Fibroblast of lung (primary cell): Measurements from ENCODE around the gene PROM2. TPM values are rescaled to one million over a fixed set of nuclear protein-coding genes. Genes with fewer than 3 reads are reported as not detected.

Experiments
- DNase-seq, 2 donors: peaks; one replicate each; pipeline versions ENCODE4 v3.0.0 to v3.0.0-alpha.2; 2010; ENCODE audit warnings: low read depth in 2 of 2
- H2AFZ ChIP-seq: 2 replicates; pipeline ENCODE4 v1.5.1; 2012; ENCODE audit warnings: low read length, control low read depth, inconsistent platforms
- H3K27ac ChIP-seq: 2 replicates; pipeline ENCODE4 v1.5.1; 2011; ENCODE audit warnings: low read length, control low read depth; ENCODE audit not compliant: insufficient read depth
- H3K27me3 ChIP-seq: 2 replicates; pipeline ENCODE4 v1.5.1; 2011; ENCODE audit warnings: mild to moderate bottlenecking, low read length; ENCODE audit not compliant: control insufficient read depth, insufficient read depth
- H3K36me3 ChIP-seq: 2 replicates; pipeline ENCODE4 v1.5.1; 2011; ENCODE audit warnings: low read length; ENCODE audit not compliant: control insufficient read depth, insufficient read depth
- H3K4me1 ChIP-seq: 2 replicates; pipeline ENCODE4 v1.5.1; 2011; ENCODE audit warnings: low read length; ENCODE audit not compliant: control insufficient read depth, insufficient read depth; ENCODE audit errors: extremely low read depth
- H3K4me2 ChIP-seq: 2 replicates; pipeline ENCODE4 v1.5.1; 2011; ENCODE audit warnings: low read length, control low read depth; ENCODE audit not compliant: insufficient read depth; ENCODE audit errors: extremely low read depth
- H3K4me3 ChIP-seq, 4 experiments: fragments of 200-600 bp in 1 of 4; sonication (generic) in 1 of 4; replicated peaks in 1 of 4; 2 replicates each; pipeline ENCODE4 v1.5.1; 2011 to 2016; ENCODE audit warnings: low read length in 4 of 4, low read depth in 3 of 4, mild to moderate bottlenecking in 3 of 4, control low read depth in 2 of 4, inconsistent platforms in 1 of 4, mixed read lengths in 1 of 4; ENCODE audit not compliant: insufficient read depth in 1 of 4; ENCODE audit errors: control extremely low read depth in 1 of 4
- H3K79me2 ChIP-seq: 2 replicates; pipeline ENCODE4 v1.5.1; 2012; ENCODE audit warnings: mild to moderate bottlenecking, low read length, inconsistent platforms; ENCODE audit not compliant: control insufficient read depth, insufficient read depth
- H3K9ac ChIP-seq: 2 replicates; pipeline ENCODE4 v1.5.1; 2011; ENCODE audit warnings: mild to moderate bottlenecking, low read length, control low read depth; ENCODE audit not compliant: insufficient read depth
- H3K9me3 ChIP-seq: 2 replicates; pipeline ENCODE4 v1.5.1; 2012; ENCODE audit warnings: low read depth, low read length; ENCODE audit not compliant: control insufficient read depth, insufficient read depth
- H4K20me1 ChIP-seq: 2 replicates; pipeline ENCODE4 v1.5.1; 2011; ENCODE audit warnings: low read length; ENCODE audit not compliant: control insufficient read depth, insufficient read depth; ENCODE audit errors: extremely low read depth
- CTCF ChIP-seq, 2 donors: IDR thresholded peaks in 1 of 2; conservative IDR thresholded peaks in 1 of 2; 1 replicate in 1 of 2; 2 replicates in 1 of 2; pipeline ENCODE4 v1.5.1; 2011 to 2012; ENCODE audit warnings: low read length in 2 of 2, control low read depth in 1 of 2, inconsistent platforms in 1 of 2, low read depth in 1 of 2, mild to moderate bottlenecking in 1 of 2
- EZH2 ChIP-seq: IDR thresholded peaks from 2 replicates; pipeline ENCODE4 v1.5.1; 2012; ENCODE audit warnings: low read length, control low read depth, mild to moderate bottlenecking; ENCODE audit errors: missing control alignments
- polyA plus RNA-seq, 2 donors: library from polyadenylated mRNA; depleted of rRNA in 1 of 2; stranded (reverse) in 1 of 2; unstranded in 1 of 2; fragments of >200 nt; gene quantifications; 2 replicates each; pipeline ENCODE4 v1.2.1, GENCODE V29; 2011 to 2012; ENCODE audit warnings: missing spikeins in 1 of 2
- total RNA-seq: library from RNA; depleted of rRNA; stranded (reverse); fragments of >200 nt; gene quantifications from 2 replicates; pipeline ENCODE4 v1.2.1, GENCODE V29; 2014

The PROM2 gene
- total and polyA plus RNA-seq, 2 donors (not counting 1 experiment from before 2014, with no cell fraction given) = 0.05 to 0.33 TPM

- H3K79me2 ChIP-seq = no peaks in the 10 kb centered on the region
- no peak overlapping the region for H3K27ac ChIP-seq
- TF ChIP-seq CTCF (conservative IDR thresholded peaks at IDR 0.05 in 1 of 2, IDR thresholded peaks at IDR 0.05 in 1 of 2; ENCODE audit: low read depth in 1 of 2, low read length in 2 of 2) (no peak), EZH2 (no peak)
- no peaks in the 10 kb centered on the region for H3K27me3 ChIP-seq
- DNase-seq = no peak
- no peaks in the 10 kb centered on the region for H3K9me3 ChIP-seq
- H3K4me3 ChIP-seq = no peak overlapping the region
- no peak overlapping the region for H3K9ac ChIP-seq
- no peaks in the 10 kb centered on the region for H4K20me1 ChIP-seq
- no peak overlapping the region for H2AFZ ChIP-seq
- no peaks in the 10 kb centered on the region for H3K4me1 ChIP-seq
- H3K4me2 ChIP-seq = no peak overlapping the region
- H3K36me3 ChIP-seq = no peaks in the 10 kb centered on the region
These were observed 17.0 kb downstream of the PROM2 start for GRCh38 chr2:95291222-95291621.

GRCh38 chr2:95292623-95293260, 18.5 kb downstream of the PROM2 start:
- no peak overlapping the region for H3K4me3 ChIP-seq
- H2AFZ ChIP-seq = no peak overlapping the region
- no peaks in the 10 kb centered on the region for H3K9me3 ChIP-seq
- no peaks in the 10 kb centered on the region for H3K79me2 ChIP-seq
- no peak for DNase-seq
- no peaks in the 10 kb centered on the region for H3K4me1 ChIP-seq
- TF ChIP-seq CTCF (conservative IDR thresholded peaks at IDR 0.05 in 1 of 2, IDR thresholded peaks at IDR 0.05 in 1 of 2; ENCODE audit: low read depth in 1 of 2, low read length in 2 of 2) (no peak), EZH2 (no peak)
- H3K27me3 ChIP-seq = no peaks in the 10 kb centered on the region
- H3K9ac ChIP-seq = no peak overlapping the region
- no peak overlapping the region for H3K4me2 ChIP-seq
- no peaks in the 10 kb centered on the region for H3K36me3 ChIP-seq
- H4K20me1 ChIP-seq = no peaks in the 10 kb centered on the region
- no peak overlapping the region for H3K27ac ChIP-seq

GRCh38 chr2:95294579-95295250, 20.5 kb downstream of the PROM2 start:
- Histone ChIP-seq H3K9me3 (no peaks in the 10 kb centered on the region), H3K4me2 (no peak overlapping the region), H2AFZ (no peak overlapping the region), H3K79me2 (no peaks in the 10 kb centered on the region), H3K4me1 (no peaks in the 10 kb centered on the region), H3K27me3 (no peaks in the 10 kb centered on the region), H4K20me1 (no peaks in the 10 kb centered on the region), H3K9ac (no peak overlapping the region), H3K4me3 (no peak overlapping the region), H3K36me3 (no peaks in the 10 kb centered on the region), H3K27ac (no peak overlapping the region)
- no peak for DNase-seq
- TF ChIP-seq EZH2 (no peak), CTCF (conservative IDR thresholded peaks at IDR 0.05 in 1 of 2, IDR thresholded peaks at IDR 0.05 in 1 of 2; ENCODE audit: low read depth in 1 of 2, low read length in 2 of 2) (no peak)
